H1 (cell line): ENCODE data around the gene CX3CL1. TPM values are rescaled to one million over a fixed set of nuclear protein-coding genes. Genes with fewer than 3 reads are reported as not detected.

ENCODE experiments used
- CTCF ChIA-PET: fragments of 300-600 bp; sonication (Branson Sonifier 250); formaldehyde crosslinking; loops from one replicate; lab custom pipeline; 2021; ENCODE audit not compliant: partially characterized antibody; lab: Charles Lee
- POLR2A ChIA-PET: fragments of 300-600 bp; sonication (Branson Sonifier 250); formaldehyde crosslinking; loops from one replicate; lab custom pipeline; 2021; ENCODE audit warnings: inconsistent platforms; ENCODE audit not compliant: partially characterized antibody; lab: Charles Lee
- DNase-seq, 2 experiments: peaks; one replicate each; pipeline versions ENCODE4 v3.0.0 to v3.0.0-alpha.2; 2010 to 2022; ENCODE audit warnings: low spot score in 2 of 2, low read depth in 1 of 2, mixed read lengths in 1 of 2
- FAIRE-seq: peaks from 2 replicates; lab custom pipeline; 2011; peaks lifted over from hg19 to GRCh38; lab: Jason Lieb, UNC
- H2AFZ ChIP-seq: 2 replicates; pipeline ENCODE4 v1.8.1; 2012; ENCODE audit warnings: low read length, inconsistent platforms
- H2AK5ac ChIP-seq: 2 replicates; pipeline ENCODE4 v1.6.1; 2013; ENCODE audit warnings: low read depth, low read length
- H2BK120ac ChIP-seq: replicated peaks from 2 replicates; pipeline ENCODE3; 2013; ENCODE audit warnings: low read depth, low read length, inconsistent platforms
- H2BK12ac ChIP-seq: 2 replicates; pipeline ENCODE4 v1.6.1; 2013; ENCODE audit warnings: low read depth, low read length
- H2BK15ac ChIP-seq: 2 replicates; pipeline ENCODE4 v1.6.1; 2013; ENCODE audit warnings: low read length
- H2BK20ac ChIP-seq: 2 replicates; pipeline ENCODE4 v1.6.1; 2013; ENCODE audit warnings: low read length
- H2BK5ac ChIP-seq: 2 replicates; pipeline ENCODE4 v1.6.1; 2013; ENCODE audit warnings: low read depth, low read length
- H3K14ac ChIP-seq: 2 replicates; pipeline ENCODE4 v1.6.1; 2013; ENCODE audit warnings: inconsistent platforms; ENCODE audit not compliant: insufficient read length
- H3K18ac ChIP-seq: 2 replicates; pipeline ENCODE4 v1.6.1; 2013; ENCODE audit warnings: low read length; ENCODE audit errors: extremely low read depth
- H3K23ac ChIP-seq: 2 replicates; pipeline ENCODE4 v1.6.1; 2013; ENCODE audit warnings: inconsistent platforms; ENCODE audit not compliant: insufficient read length
- H3K23me2 ChIP-seq: 2 replicates; pipeline ENCODE4 v1.6.1; 2013; ENCODE audit warnings: low read depth, low read length
- H3K27ac ChIP-seq: 2 replicates; pipeline ENCODE4 v1.6.1; 2011; ENCODE audit warnings: low read depth, low read length, inconsistent platforms
- H3K27me3 ChIP-seq, 4 experiments: replicated peaks in 1 of 4; 1 replicate in 1 of 4; 2 replicates in 3 of 4; pipeline versions ENCODE4 v1.6.1 to v1.8.1; 2011 to 2013; ENCODE audit warnings: low read length in 3 of 4, mild to moderate bottlenecking in 3 of 4, inconsistent platforms in 2 of 4, mixed read lengths in 2 of 4, moderate library complexity in 1 of 4; ENCODE audit not compliant: control insufficient read depth in 3 of 4, insufficient read depth in 3 of 4; ENCODE audit errors: extremely low read depth in 1 of 4
- H3K36me3 ChIP-seq, 4 experiments: 2 replicates each; pipeline versions ENCODE4 v1.6.1 to v1.8.1; 2011 to 2013; ENCODE audit warnings: mild to moderate bottlenecking in 4 of 4, low read length in 3 of 4, moderate library complexity in 2 of 4, control low read depth in 1 of 4, inconsistent platforms in 1 of 4; ENCODE audit not compliant: insufficient read depth in 4 of 4, control insufficient read depth in 2 of 4
- H3K4ac ChIP-seq: replicated peaks from 2 replicates; pipeline ENCODE3; 2013; ENCODE audit warnings: low read length, low read depth, mixed read lengths, inconsistent platforms; ENCODE audit not compliant: insufficient read length
- H3K4me1 ChIP-seq, 4 experiments: replicated peaks in 1 of 4; 1 replicate in 1 of 4; 2 replicates in 3 of 4; pipeline versions ENCODE4 v1.6.1 to v1.8.1; 2011 to 2013; ENCODE audit warnings: low read length in 3 of 4, inconsistent platforms in 2 of 4, mixed read lengths in 1 of 4; ENCODE audit not compliant: insufficient read depth in 4 of 4, control insufficient read depth in 3 of 4
- H3K4me2 ChIP-seq, 2 experiments: 2 replicates each; pipeline versions ENCODE4 v1.6.1 to v1.8.1; 2011 to 2013; ENCODE audit warnings: low read depth in 2 of 2, low read length in 2 of 2, control low read depth in 1 of 2, inconsistent platforms in 1 of 2, mild to moderate bottlenecking in 1 of 2; ENCODE audit not compliant: insufficient read depth in 1 of 2
- H3K4me3 ChIP-seq, 4 experiments: fragments of 200-600, 300-600 bp in 1 of 4; sonication (generic), shearing (Covaris generic), sonication (Bioruptor Twin) in 1 of 4; 2 replicates each; pipeline versions ENCODE4 v1.5.1 to v1.8.1; 2011 to 2016; ENCODE audit warnings: low read length in 4 of 4, low read depth in 3 of 4, control low read depth in 2 of 4, inconsistent platforms in 2 of 4, mild to moderate bottlenecking in 2 of 4, mixed read lengths in 1 of 4, moderate library complexity in 1 of 4; ENCODE audit not compliant: insufficient read depth in 2 of 4; ENCODE audit errors: extremely low read depth in 1 of 4
- H3K56ac ChIP-seq: replicated peaks from 2 replicates; pipeline ENCODE3; 2013; ENCODE audit warnings: low read depth, mild to moderate bottlenecking, mixed read lengths, low read length, inconsistent platforms; ENCODE audit not compliant: insufficient read length
- H3K79me1 ChIP-seq: 2 replicates; pipeline ENCODE4 v1.6.1; 2013; ENCODE audit warnings: low read depth, low read length, control low read depth
- H3K79me2 ChIP-seq, 2 experiments: 2 replicates each; pipeline versions ENCODE4 v1.6.1 to v1.8.1; 2012 to 2013; ENCODE audit warnings: low read length in 2 of 2, mild to moderate bottlenecking in 2 of 2, inconsistent platforms in 1 of 2; ENCODE audit not compliant: insufficient read depth in 2 of 2, control insufficient read depth in 1 of 2
- H3K9ac ChIP-seq, 4 experiments: replicated peaks in 1 of 4; 1 replicate in 1 of 4; 2 replicates in 3 of 4; pipeline versions ENCODE4 v1.6.1 to v1.8.1; 2011 to 2013; ENCODE audit warnings: low read depth in 3 of 4, low read length in 3 of 4, control low read depth in 2 of 4, mild to moderate bottlenecking in 2 of 4, moderate library complexity in 2 of 4, inconsistent platforms in 1 of 4; ENCODE audit errors: extremely low read depth in 1 of 4
- H3K9me3 ChIP-seq, 2 experiments: 2 replicates each; pipeline versions ENCODE4 v1.6.1 to v1.8.1; 2012 to 2013; ENCODE audit warnings: mild to moderate bottlenecking in 2 of 2, moderate library complexity in 2 of 2, control low read depth in 1 of 2, inconsistent platforms in 1 of 2, low read depth in 1 of 2, low read length in 1 of 2, mixed read lengths in 1 of 2; ENCODE audit not compliant: insufficient read depth in 2 of 2
- H4K20me1 ChIP-seq, 2 experiments: replicated peaks in 1 of 2; 2 replicates each; pipeline versions ENCODE3 to v1.8.1; 2011 to 2013; ENCODE audit warnings: inconsistent platforms in 2 of 2, low read length in 2 of 2, mild to moderate bottlenecking in 1 of 2; ENCODE audit not compliant: insufficient read depth in 2 of 2, control insufficient read depth in 1 of 2
- H4K5ac ChIP-seq: 2 replicates; pipeline ENCODE4 v1.6.1; 2013; ENCODE audit warnings: low read length, low read depth, mixed read lengths, inconsistent platforms; ENCODE audit not compliant: insufficient read length
- H4K8ac ChIP-seq: 2 replicates; pipeline ENCODE4 v1.8.0; 2013; ENCODE audit warnings: mild to moderate bottlenecking, moderate library complexity, low read length, inconsistent platforms; ENCODE audit not compliant: insufficient read depth; ENCODE audit errors: extremely low read depth
- H4K91ac ChIP-seq: replicated peaks from 2 replicates; pipeline ENCODE3; 2013; ENCODE audit warnings: low read length, mixed read lengths, inconsistent platforms; ENCODE audit not compliant: insufficient read length
- E2F6 ChIP-seq: IDR thresholded peaks from 2 replicates; pipeline ENCODE4 v1.6.1; 2012; ENCODE audit warnings: inconsistent platforms
- SP2 ChIP-seq: IDR thresholded peaks from 2 replicates; pipeline ENCODE4 v1.6.1; 2012; ENCODE audit warnings: mild to moderate bottlenecking, low read length, inconsistent platforms
- WGBS, 2 experiments: shearing (Covaris generic) in 1 of 2; methylation state at CpG; one replicate each; pipeline versions ENCODE4 v1.1.6 to v1.1.7; 2013 to 2015; ENCODE audit warnings: low lambda C conversion rate in 2 of 2, mixed read lengths in 2 of 2, inconsistent platforms in 1 of 2, low coverage in 1 of 2, missing lambda C conversion rate in 1 of 2; ENCODE audit not compliant: insufficient replicate concordance in 2 of 2, insufficient coverage in 1 of 2, insufficient read length in 1 of 2; ENCODE audit errors: extremely low coverage in 1 of 2, missing lambda C conversion rate in 1 of 2; 5-methylcytosine and 5-hydroxymethylcytosine counted together
- polyA plus RNA-seq, 7 experiments: library from polyadenylated mRNA; depleted of rRNA in 3 of 7; stranded (reverse) in 5 of 7; unstranded in 2 of 7; fragments of >200 nt in 5 of 7; fragments of 200-250 nt in 2 of 7; gene quantifications; 1 replicate in 5 of 7; 2 replicates in 1 of 7; 4 replicates in 1 of 7; pipeline versions ENCODE4 v1.2.1 to v1.2.3, GENCODE V29; 2011 to 2013; ENCODE audit warnings: missing spikeins in 2 of 7, mixed read lengths in 2 of 7
- total RNA-seq: library from RNA; stranded (reverse); fragmentation: NEBNext Ultra II Directional; extraction: Animal tissue kit (Norgen Biotek cat#: 25700); gene quantifications from 2 replicates; pipeline ENCODE4 v1.2.1, GENCODE V29; 2021

The CX3CL1 gene
- total and polyA plus RNA-seq, 2 of the 8 experiments (the other 6 are each of a cell fraction or from before 2014, with no cell fraction given): 1.4 to 3.0 TPM

GRCh38 chr16:57354311-57354710, 18.0 kb upstream of the CX3CL1 start:
- Histone ChIP-seq H4K20me1 (no peaks in the 10 kb centered on the region), H2BK15ac (no peak overlapping the region), H3K9ac (no peak overlapping the region), H3K14ac (no peak overlapping the region), H3K23ac (no peak overlapping the region), H3K4me2 (no peak overlapping the region), H2AK5ac (no peak overlapping the region), H3K4me1 (peaks cover 0 to 2% (median 0%) of the 10 kb centered on the region in 4 experiments; a peak in 2 of 7 replicates), H3K4me3 (no peak overlapping the region), H3K56ac (no peak overlapping the region), H2AFZ (no peak overlapping the region), H4K91ac (no peak overlapping the region), H4K5ac (no peak overlapping the region), H3K23me2 (no peaks in the 10 kb centered on the region; the same call in 1 of the 2 replicates), H3K27me3 (no peaks in the 10 kb centered on the region), H2BK20ac (no peak overlapping the region), H3K36me3 (no peaks in the 10 kb centered on the region), H4K8ac (no peak overlapping the region; the same call in 1 of the 2 replicates), H3K79me1 (no peaks in the 10 kb centered on the region), H3K4ac (no peak overlapping the region), H2BK5ac (no peak overlapping the region), H3K9me3 (no peaks in the 10 kb centered on the region), H3K27ac (no peak overlapping the region), H3K79me2 (no peaks in the 10 kb centered on the region), H2BK12ac (no peak overlapping the region), H3K18ac (no peak overlapping the region), H2BK120ac (no peak overlapping the region)
- POLR2A ChIA-PET: no interaction called here
- FAIRE-seq (no peak), DNase-seq (no peak)
- CTCF ChIA-PET: no interaction called here
- WGBS, 2 experiments: 87% methylated on average over 7 of the region's 7 CpGs; no CpG with 5 or more reads in 1 of the 2 experiments
- no peak for TF ChIP-seq E2F6
- TF ChIP-seq SP2: no peak
